ENCODE measurements around the gene NEIL1.
"Not testable (repeated sequence)": the region's sequence is repeated elsewhere in the genome, so short reads cannot be mapped to it uniquely, and the experiment has no call there.

Gene NEIL1

DNA sequence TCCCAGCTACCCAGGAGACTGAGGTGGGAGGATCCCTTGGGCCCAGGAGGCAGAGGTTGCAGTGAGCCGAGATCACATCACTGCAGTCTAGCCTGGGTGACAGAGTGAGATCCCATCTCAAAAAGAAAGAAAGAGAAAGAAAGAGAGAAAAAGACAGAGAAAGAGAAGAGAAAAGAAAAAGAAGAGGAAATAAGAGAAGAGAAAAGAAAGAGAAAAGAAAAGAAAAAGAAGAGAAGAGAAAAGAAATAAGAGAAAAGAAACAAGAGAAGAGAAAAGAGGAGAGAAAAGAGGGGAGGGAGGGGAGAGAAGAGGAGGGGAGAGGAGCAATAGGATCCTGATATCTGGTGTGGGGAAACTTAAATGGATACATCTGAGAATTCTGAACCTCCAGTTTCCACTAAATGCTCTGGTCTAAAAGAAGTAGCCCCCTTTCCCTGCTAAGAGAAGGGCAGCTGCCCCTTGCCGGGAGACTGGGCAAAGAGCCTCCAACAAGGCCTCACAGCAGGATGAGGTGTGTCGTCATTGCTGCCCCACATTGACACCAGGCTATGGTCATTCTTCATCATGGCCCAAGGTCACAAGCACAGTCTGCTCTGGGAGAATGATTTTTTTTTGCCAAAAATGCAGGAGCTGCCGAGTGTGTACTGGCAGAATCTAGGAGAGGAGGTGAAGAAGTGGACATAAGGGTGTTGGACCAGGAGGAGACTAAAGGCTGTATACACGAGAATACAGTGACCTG lies 32.1 kb upstream of the NEIL1 start:
- Histone ChIP-seq H3K9me3 (ENCODE audit: low read length) (no peaks in the 10 kb centered on the region), H3K9ac (ENCODE audit: low read length) (no peak overlapping the region), H3K27ac (ENCODE audit: low read depth, low read length) (no peak overlapping the region), H3K4me3 (ENCODE audit: low read depth in 1 of 2, low read length in 2 of 2) (no peak overlapping the region), H3K4me1 (ENCODE audit: insufficient read depth, low read length) (no peaks in the 10 kb centered on the region), H3K36me3 (ENCODE audit: insufficient read depth, low read length) (no peaks in the 10 kb centered on the region), H3K27me3 (ENCODE audit: control insufficient read depth in 1 of 2, insufficient read depth in 2 of 2, low read length in 2 of 2) (no peaks in the 10 kb centered on the region)

DNA sequence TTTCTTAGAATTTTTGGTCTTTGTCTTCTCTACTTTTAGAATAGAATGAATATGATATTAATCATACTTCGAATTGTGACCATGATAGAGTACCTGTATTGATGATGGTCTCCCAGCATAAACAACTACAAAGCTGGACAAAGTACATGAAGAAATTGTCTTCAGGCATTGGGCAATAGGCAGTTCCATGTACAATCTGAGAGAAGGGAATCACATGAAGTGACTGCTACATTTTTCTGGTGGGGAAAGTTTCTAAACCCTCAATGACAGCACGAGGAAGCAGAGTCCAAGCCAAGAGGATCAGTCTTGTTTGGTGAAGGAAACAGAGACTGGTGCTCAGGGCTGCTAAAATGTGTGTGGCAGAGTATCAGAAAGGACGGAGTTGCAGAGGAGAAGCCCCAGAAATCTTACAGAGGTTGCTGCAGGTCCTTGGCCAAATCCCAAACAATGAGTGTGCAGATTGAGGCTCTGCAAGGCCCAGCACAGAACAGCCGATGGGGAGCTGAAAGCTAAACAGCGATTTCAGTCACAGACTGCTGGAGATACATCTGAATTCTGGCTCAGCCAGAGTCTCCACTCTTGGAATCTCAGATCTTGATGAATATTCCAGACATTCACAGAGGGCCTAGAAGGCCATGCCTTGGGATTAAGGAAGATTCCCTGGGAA lies 27.5 kb upstream of the NEIL1 start:
- H3K36me3 ChIP-seq (ENCODE audit: insufficient read depth, low read length); H3K27me3 ChIP-seq (ENCODE audit: control insufficient read depth in 1 of 2, insufficient read depth in 2 of 2, low read length in 2 of 2); H3K9me3 ChIP-seq (ENCODE audit: low read length); H3K27ac ChIP-seq (ENCODE audit: low read depth, low read length); H3K9ac ChIP-seq (ENCODE audit: low read length); H3K4me3 ChIP-seq (ENCODE audit: low read depth in 1 of 2, low read length in 2 of 2); H3K4me1 ChIP-seq (ENCODE audit: insufficient read depth, low read length): not testable (repeated sequence)

DNA sequence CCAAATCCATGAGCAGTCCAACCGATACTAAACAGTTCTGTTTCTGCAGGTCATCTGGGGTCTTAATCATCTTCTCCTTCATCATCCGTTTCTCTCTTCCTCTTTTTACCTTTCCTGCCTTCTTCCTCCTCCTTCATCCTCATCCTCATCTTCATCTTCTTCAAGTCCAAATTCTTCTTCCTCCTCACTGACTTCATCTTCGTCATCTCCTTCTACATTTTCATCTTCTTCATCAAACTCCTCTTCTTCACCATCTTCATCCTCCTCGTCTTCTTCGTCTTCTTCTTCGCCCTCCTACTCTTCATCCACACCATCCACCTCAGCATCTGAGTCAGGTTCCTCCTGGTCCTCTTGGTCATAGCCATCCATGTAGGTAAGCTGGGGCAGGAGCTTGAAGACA lies 25.1 kb upstream of the NEIL1 start:
- Histone ChIP-seq H3K9me3 (ENCODE audit: low read length) (no peaks in the 10 kb centered on the region), H3K4me1 (ENCODE audit: insufficient read depth, low read length) (no peaks in the 10 kb centered on the region), H3K27me3 (ENCODE audit: control insufficient read depth in 1 of 2, insufficient read depth in 2 of 2, low read length in 2 of 2) (no peaks in the 10 kb centered on the region), H3K9ac (ENCODE audit: low read length) (no peak overlapping the region), H3K4me3 (ENCODE audit: low read depth in 1 of 2, low read length in 2 of 2) (no peak overlapping the region), H3K27ac (ENCODE audit: low read depth, low read length) (no peak overlapping the region), H3K36me3 (ENCODE audit: insufficient read depth, low read length) (no peaks in the 10 kb centered on the region)

DNA sequence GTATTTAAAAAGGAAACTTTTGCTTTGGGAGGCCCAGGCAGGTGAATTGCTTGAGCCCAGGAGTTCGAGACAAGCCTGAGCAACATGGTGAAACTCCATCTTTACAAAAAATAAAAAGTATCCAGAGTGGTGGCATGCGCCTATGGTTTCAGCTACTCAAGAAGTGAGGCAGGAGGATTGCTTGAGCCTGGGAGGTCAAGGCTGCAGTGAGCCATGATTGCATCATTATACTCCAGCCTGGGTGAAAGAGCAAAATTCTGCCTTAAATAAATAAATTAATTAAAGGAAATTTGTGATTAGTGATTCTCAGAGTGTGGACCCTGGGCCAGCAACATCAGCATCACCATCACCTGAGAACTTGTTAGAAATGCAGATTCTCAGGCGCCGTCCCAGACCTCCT lies 20.9 kb upstream of the NEIL1 start:
- Histone ChIP-seq H3K9ac (ENCODE audit: low read length) (no peak overlapping the region), H3K9me3 (ENCODE audit: low read length) (no peaks in the 10 kb centered on the region), H3K27ac (ENCODE audit: low read depth, low read length) (no peak overlapping the region), H3K4me3 (ENCODE audit: low read depth in 1 of 2, low read length in 2 of 2) (no peak overlapping the region), H3K27me3 (ENCODE audit: control insufficient read depth in 1 of 2, insufficient read depth in 2 of 2, low read length in 2 of 2) (no peaks in the 10 kb centered on the region), H3K4me1 (ENCODE audit: insufficient read depth, low read length) (no peaks in the 10 kb centered on the region), H3K36me3 (ENCODE audit: insufficient read depth, low read length) (no peaks in the 10 kb centered on the region)

DNA sequence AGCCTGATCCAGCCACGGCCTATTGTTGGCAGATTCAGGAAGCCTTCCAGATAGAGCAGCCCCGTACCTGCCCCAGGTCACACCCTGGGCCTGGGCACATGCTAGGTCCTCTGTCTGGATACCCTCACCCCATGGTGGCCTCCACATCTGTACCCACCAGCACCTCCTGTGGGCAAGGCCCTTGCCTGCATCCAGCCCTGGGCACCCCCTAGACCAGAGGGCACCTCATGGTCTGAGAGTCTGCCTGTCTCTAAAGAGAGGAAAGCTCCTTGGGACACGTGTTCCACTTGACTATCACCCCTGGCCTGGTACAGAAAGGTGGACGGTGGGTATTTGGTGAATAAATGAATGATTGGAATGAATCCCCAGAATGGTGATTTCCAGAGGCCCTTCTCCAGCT lies 19.8 kb upstream of the NEIL1 start:
- Histone ChIP-seq H3K4me1 (ENCODE audit: insufficient read depth, low read length) (no peaks in the 10 kb centered on the region), H3K27ac (ENCODE audit: low read depth, low read length) (no peak overlapping the region), H3K9me3 (ENCODE audit: low read length) (no peaks in the 10 kb centered on the region), H3K9ac (ENCODE audit: low read length) (no peak overlapping the region), H3K27me3 (ENCODE audit: control insufficient read depth in 1 of 2, insufficient read depth in 2 of 2, low read length in 2 of 2) (no peaks in the 10 kb centered on the region), H3K36me3 (ENCODE audit: insufficient read depth, low read length) (no peaks in the 10 kb centered on the region), H3K4me3 (ENCODE audit: low read depth in 1 of 2, low read length in 2 of 2) (no peak overlapping the region)

DNA sequence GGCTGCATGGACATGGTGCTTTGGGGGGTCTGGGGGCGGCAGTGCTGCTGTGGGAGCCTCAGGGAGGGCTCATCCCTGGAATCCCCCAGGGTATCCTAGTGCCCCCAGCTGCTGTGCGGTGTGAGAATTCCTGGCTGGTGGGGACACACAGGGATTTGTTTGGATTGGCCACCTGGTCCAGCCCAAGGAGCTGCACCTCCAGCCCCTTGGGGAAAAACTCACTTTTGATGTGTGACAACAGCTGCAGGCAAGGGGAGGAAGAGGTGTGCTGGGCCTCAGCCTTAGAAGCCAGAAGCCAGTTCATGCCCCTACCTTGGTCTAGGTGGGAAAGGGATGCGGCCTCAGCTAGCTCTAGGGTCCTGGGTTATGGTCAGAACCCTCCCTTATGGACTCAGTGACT lies 19.3 kb upstream of the NEIL1 start:
- H3K9ac ChIP-seq (ENCODE audit: low read length) = no peak overlapping the region
- H3K36me3 ChIP-seq (ENCODE audit: insufficient read depth, low read length) = no peaks in the 10 kb centered on the region
- no peaks in the 10 kb centered on the region for H3K27me3 ChIP-seq (ENCODE audit: control insufficient read depth in 1 of 2, insufficient read depth in 2 of 2, low read length in 2 of 2)
- no peak overlapping the region for H3K27ac ChIP-seq (ENCODE audit: low read depth, low read length)
- no peaks in the 10 kb centered on the region for H3K4me1 ChIP-seq (ENCODE audit: insufficient read depth, low read length)
- H3K4me3 ChIP-seq (ENCODE audit: low read depth in 1 of 2, low read length in 2 of 2) = no peak overlapping the region
- H3K9me3 ChIP-seq (ENCODE audit: low read length) = no peaks in the 10 kb centered on the region

DNA sequence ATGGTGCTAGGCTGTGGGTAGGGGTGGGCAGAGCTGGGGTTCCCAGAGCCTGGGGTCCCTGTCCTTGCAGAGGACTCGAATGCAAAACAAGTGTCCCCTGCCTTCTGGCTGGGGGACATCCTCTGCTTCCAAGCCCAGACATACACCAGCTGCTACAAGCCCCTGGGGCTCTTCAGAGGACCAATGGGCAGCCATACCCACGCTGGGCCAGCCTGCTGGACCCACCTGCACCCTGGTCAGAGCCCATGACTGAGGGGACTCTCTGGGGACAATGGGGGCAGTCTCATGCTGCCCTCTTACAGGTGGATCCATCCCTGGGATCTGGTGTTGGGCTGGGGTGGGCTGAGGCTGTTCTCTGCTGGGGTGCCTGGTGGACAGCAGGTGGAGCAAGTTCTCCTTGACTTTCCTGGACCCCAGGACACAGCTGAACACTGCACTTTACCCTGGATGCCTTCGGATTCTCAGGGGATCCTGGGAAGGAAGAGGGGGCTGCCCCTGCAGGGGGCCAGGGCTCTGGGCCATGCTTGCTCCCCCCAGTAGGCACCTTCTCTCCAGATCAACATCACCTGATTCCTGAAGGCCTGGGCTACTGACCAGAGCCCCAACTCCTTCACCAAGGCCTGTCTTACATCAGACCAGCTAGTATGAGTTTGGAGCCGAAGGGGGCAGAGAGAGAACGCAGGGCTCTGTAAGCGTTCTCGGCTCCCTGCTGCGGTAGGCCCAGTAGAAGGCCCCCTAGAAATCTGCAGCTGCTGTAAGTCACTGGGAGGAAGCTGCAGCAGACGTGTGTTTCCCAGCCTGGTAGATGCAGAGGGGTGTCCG lies 18.1 kb upstream of the NEIL1 start:
- Histone ChIP-seq H3K4me3 (ENCODE audit: low read depth in 1 of 2, low read length in 2 of 2) (no peak overlapping the region), H3K27ac (ENCODE audit: low read depth, low read length) (no peak overlapping the region), H3K9ac (ENCODE audit: low read length) (no peak overlapping the region), H3K4me1 (ENCODE audit: insufficient read depth, low read length) (no peaks in the 10 kb centered on the region), H3K27me3 (ENCODE audit: control insufficient read depth in 1 of 2, insufficient read depth in 2 of 2, low read length in 2 of 2) (no peaks in the 10 kb centered on the region), H3K9me3 (ENCODE audit: low read length) (no peaks in the 10 kb centered on the region), H3K36me3 (ENCODE audit: insufficient read depth, low read length) (no peaks in the 10 kb centered on the region)

DNA sequence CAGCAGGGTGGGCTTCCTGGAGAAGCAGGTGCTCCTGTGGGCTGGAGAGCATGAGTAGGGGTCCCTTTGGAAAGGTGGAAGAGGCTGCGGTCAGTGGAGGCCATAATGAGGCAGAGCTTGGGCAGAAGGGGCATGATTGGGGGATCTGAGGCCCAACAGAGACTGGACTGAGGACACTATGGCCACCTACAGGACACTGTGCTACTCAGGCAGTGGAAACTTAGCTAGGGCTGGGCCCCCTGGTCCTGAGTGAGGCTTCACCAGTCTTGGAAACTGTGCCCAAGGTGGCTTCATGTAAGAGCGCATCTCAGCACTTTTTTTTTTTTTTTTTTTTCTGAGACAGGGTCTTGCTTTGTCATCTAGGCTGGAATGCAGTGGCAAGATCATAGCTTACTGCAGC lies 17.3 kb upstream of the NEIL1 start:
- Histone ChIP-seq H3K4me1 (ENCODE audit: insufficient read depth, low read length) (no peaks in the 10 kb centered on the region), H3K4me3 (ENCODE audit: low read depth in 1 of 2, low read length in 2 of 2) (no peak overlapping the region), H3K9ac (ENCODE audit: low read length) (no peak overlapping the region), H3K36me3 (ENCODE audit: insufficient read depth, low read length) (no peaks in the 10 kb centered on the region), H3K27me3 (ENCODE audit: control insufficient read depth in 1 of 2, insufficient read depth in 2 of 2, low read length in 2 of 2) (no peaks in the 10 kb centered on the region), H3K9me3 (ENCODE audit: low read length) (no peaks in the 10 kb centered on the region), H3K27ac (ENCODE audit: low read depth, low read length) (no peak overlapping the region)

DNA sequence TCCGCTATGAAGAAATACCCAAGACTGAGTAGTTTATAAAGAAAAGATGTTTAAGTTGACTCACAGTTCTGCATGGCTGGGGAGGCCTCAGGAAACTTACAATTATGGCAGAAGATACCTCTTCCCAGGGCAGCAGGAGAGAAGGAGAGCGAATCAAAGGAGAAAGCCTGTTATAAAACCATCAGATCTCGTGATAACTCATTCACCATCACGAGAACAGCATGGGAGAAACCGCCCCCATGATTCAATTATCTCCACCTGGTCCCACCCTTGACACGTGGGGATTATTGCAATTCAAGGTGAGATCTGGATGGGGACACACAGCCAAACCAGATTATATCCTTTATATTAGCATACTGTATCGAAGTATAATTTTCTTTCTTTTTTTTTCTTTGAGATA lies 14.7 kb upstream of the NEIL1 start:
- H3K4me3 ChIP-seq (ENCODE audit: low read depth in 1 of 2, low read length in 2 of 2); H3K36me3 ChIP-seq (ENCODE audit: insufficient read depth, low read length); H3K9me3 ChIP-seq (ENCODE audit: low read length); H3K9ac ChIP-seq (ENCODE audit: low read length); H3K27me3 ChIP-seq (ENCODE audit: control insufficient read depth in 1 of 2, insufficient read depth in 2 of 2, low read length in 2 of 2); H3K27ac ChIP-seq (ENCODE audit: low read depth, low read length): not testable (repeated sequence)
- H3K4me1 ChIP-seq (ENCODE audit: insufficient read depth, low read length) = peaks cover 13% of the 10 kb centered on the region

DNA sequence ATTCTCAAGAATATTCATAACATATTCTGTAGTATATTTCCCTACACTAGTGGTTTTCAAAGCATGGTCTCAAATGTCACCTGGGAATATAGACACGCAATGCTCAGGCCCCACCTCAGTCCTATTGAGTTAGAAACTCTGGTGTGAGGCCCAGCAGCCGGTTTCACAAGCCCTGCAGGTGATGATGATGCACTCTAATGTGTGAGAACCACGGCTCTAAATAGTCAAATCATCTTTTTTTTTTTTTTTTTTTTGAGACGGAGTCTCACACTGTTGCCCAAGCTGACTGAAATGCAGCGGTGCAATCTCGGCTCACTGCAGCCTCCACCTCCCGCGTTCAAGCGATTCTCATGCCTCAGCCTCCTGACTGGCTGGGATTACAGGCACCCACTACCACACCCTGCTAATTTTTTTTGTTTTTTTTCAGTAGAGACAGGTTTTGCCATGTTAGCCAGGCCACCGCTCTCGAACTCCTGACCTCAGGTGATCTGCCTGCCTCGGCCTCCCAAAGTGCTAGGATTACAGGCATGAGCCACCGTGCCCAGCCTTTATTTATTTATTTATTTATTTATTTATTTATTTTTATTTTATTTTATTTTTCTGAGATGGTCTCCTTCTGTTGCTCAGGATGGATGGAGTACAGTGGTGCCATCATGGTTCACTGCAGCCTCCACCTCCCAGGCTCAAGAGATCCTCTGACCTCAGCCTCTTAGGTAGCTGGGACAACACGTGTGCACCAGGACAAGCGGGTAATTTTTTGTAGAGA lies 13.0 kb upstream of the NEIL1 start:
- H3K27me3 ChIP-seq (ENCODE audit: control insufficient read depth in 1 of 2, insufficient read depth in 2 of 2, low read length in 2 of 2); H3K4me3 ChIP-seq (ENCODE audit: low read depth in 1 of 2, low read length in 2 of 2); H3K9me3 ChIP-seq (ENCODE audit: low read length); H3K36me3 ChIP-seq (ENCODE audit: insufficient read depth, low read length); H3K27ac ChIP-seq (ENCODE audit: low read depth, low read length); H3K9ac ChIP-seq (ENCODE audit: low read length): not testable (repeated sequence)
- H3K4me1 ChIP-seq (ENCODE audit: insufficient read depth, low read length) = peaks cover 13% of the 10 kb centered on the region

DNA sequence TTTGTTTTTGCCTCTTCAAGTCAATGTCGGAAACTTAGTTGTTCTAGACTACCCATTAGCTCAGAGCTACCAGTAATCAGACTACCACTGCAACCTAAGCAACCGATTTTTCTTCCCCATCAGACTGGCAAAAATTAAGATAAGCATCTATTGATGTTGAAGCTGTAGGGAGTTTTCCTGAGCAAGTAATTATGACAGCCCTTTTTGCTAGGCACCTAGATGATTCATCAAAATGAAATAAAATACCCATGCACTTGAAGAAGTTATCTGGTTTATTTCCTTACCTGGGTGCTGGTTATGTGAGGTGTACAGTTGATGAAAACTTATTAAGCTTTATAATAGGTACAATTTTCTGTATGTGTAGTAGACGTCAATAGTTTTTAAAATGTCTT lies 11.5 kb upstream of the NEIL1 start:
- H3K4me3 ChIP-seq (ENCODE audit: low read depth in 1 of 2, low read length in 2 of 2) = peak overlapping the region; percentile 11 to 87
- no peaks in the 10 kb centered on the region for H3K9me3 ChIP-seq (ENCODE audit: low read length)
- H3K27ac ChIP-seq (ENCODE audit: low read depth, low read length) = peak overlapping the region; percentile 83
- H3K9ac ChIP-seq (ENCODE audit: low read length) = no peak overlapping the region
- no peaks in the 10 kb centered on the region for H3K27me3 ChIP-seq (ENCODE audit: control insufficient read depth in 1 of 2, insufficient read depth in 2 of 2, low read length in 2 of 2)
- H3K36me3 ChIP-seq (ENCODE audit: insufficient read depth, low read length) = peaks cover 3% of the 10 kb centered on the region
- peaks cover 13% of the 10 kb centered on the region for H3K4me1 ChIP-seq (ENCODE audit: insufficient read depth, low read length)

Measured in muscle layer of colon (tissue), 2 donors.